ENCODE results near the gene ARMH4. TPM values are rescaled to one million over a fixed set of nuclear protein-coding genes. Genes with fewer than 3 reads are reported as not detected.
"Not testable (repeated sequence)": the region's sequence is repeated elsewhere in the genome, so short reads cannot be mapped to it uniquely, and the experiment has no call there.

Gene ARMH4
- total RNA-seq, 4 donors from 2014 or later: 2.3 to 4.6 (median 4.0) TPM

DNA sequence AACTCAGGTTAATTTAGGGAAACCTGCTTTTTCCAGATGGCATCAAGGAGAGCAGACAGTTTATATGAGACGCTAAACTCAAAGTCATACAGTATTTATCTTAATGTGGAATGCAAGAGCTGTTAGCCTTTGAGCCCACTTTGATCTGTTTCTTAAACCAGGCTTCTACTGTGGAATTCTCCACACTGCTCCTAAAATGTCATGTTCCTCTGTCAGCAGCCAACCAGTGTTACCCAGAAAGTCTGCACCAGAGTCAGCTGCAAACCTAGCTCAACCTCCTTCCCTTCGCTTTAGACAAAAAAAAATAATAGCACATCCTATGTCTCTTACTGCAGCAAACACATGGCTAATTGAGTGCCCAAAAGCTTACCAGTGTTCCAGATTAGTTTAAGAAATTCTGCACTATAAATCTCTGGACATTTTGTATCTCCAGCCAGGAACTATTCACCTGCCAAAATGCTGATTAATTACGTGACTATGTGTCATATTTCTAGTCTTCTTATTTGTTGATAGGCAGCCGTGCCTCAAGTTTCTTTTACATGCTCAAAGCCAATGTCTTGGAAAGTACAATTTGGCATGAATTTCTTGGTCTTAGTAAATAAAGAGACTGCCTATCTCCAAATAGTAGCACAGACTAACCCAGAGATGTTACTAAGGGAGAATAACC, 21.8 kb downstream of the ARMH4 start:
- TF ChIP-seq, protein P1, sequence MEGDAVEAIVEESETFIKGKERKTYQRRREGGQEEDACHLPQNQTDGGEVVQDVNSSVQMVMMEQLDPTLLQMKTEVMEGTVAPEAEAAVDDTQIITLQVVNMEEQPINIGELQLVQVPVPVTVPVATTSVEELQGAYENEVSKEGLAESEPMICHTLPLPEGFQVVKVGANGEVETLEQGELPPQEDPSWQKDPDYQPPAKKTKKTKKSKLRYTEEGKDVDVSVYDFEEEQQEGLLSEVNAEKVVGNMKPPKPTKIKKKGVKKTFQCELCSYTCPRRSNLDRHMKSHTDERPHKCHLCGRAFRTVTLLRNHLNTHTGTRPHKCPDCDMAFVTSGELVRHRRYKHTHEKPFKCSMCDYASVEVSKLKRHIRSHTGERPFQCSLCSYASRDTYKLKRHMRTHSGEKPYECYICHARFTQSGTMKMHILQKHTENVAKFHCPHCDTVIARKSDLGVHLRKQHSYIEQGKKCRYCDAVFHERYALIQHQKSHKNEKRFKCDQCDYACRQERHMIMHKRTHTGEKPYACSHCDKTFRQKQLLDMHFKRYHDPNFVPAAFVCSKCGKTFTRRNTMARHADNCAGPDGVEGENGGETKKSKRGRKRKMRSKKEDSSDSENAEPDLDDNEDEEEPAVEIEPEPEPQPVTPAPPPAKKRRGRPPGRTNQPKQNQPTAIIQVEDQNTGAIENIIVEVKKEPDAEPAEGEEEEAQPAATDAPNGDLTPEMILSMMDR (IDR thresholded peaks at IDR 0.05): no peak
- no peak for DNase-seq (ENCODE audit: low spot score)
- ATAC-seq (ENCODE audit: low FRiP score): no peak

DNA sequence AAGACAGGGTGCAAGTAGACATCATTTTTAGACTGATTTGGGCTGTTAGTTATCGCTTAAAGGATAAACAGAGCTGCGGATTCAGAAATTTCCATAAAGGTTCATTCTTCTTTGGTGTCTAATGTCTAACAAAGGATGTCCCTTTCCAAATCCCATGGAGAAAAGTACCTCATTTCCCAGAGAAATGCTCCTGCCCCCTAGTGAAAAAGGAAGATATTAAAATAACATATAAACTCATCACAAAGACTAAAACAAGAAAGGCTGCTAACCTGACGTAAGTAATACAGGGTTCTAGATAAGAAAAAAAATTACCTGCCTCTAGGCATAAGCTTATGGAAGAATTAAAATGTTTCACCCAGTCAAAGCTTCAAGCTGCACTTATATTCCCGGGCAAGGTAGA, 22.8 kb downstream of the ARMH4 start:
- no peak for DNase-seq (ENCODE audit: low spot score)
- TF ChIP-seq, protein P1 (IDR thresholded peaks at IDR 0.05): no peak
- ATAC-seq (ENCODE audit: low FRiP score): no peak

DNA sequence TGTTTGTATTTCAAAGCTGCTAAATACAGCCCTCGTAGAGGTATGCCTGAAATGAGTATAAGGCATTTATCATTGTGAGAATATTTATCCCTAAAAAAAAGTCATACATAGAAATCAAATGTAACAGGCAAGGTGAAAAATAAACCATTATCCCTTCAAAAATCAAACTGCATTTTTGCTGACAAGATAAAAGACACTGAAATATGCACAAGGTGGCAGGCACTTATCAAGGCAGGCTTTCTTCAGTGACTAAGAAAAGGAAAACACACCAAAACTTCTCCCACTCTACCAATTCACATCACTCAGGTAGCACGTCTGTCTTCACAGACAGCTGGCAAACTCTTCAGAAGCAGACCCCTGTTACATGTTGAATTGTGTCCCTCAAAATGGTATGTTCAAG, 23.6 kb downstream of the ARMH4 start:
- TF ChIP-seq, protein P1 (IDR thresholded peaks at IDR 0.05): no peak
- no peak for ATAC-seq (ENCODE audit: low FRiP score)

DNA sequence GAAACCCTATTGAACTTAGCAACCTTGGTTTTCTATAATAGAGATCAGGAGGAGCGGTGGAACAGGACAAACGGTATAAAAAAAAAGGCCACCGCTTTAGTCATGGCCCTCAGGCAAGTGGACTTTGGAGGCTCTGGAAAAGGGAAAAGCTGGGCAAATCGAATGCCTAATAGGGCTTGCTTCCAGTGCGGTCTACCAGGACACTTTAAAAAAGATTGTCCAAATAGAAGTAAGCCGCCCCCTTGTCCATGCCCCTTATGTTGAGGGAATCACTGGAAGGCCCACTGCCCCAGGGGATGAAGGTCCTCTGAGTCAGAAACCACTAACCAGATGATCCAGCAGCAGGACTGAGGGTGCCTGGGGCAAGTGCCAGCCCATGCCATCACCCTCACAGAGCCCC, 29.5 kb downstream of the ARMH4 start:
- ATAC-seq (ENCODE audit: low FRiP score); DNase-seq (ENCODE audit: low spot score): not testable (repeated sequence)

More for the DNA sequence above, 23.6 kb downstream of the ARMH4 start:
- no peak for DNase-seq (ENCODE audit: low spot score)

DNA sequence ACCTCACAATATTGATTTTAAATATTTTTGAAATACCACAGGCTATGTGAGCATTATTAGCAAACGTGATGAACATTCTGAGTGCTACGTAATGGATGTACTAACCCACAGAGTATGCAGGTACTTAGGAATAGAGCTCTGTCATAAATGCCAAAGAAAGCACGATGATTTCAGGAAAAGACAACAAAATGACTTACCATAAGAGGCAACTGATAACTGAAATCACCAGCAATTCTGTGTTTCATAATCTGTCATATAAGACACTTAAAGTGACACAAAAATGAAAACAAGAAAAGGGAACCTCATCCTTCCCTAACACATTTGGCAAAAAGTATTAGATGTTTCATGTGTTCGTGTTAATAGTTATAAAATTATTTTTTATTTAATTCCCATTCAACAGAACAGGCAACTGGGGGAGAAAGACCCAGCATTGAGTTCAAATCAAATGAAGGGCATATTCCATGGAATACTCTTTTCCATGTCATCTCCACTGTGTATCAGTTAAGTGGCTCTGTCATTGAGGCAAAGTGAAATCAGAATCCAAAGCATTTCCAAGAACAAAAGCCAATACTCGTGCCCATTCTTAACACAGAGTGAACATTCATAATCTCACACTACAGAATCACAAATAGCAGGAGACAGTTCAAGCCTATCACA, 30.4 kb downstream of the ARMH4 start:
- DNase-seq (ENCODE audit: low spot score) (no peak), ATAC-seq (ENCODE audit: low FRiP score) (no peak)
- TF ChIP-seq, protein P1 (IDR thresholded peaks at IDR 0.05): no peak

DNA sequence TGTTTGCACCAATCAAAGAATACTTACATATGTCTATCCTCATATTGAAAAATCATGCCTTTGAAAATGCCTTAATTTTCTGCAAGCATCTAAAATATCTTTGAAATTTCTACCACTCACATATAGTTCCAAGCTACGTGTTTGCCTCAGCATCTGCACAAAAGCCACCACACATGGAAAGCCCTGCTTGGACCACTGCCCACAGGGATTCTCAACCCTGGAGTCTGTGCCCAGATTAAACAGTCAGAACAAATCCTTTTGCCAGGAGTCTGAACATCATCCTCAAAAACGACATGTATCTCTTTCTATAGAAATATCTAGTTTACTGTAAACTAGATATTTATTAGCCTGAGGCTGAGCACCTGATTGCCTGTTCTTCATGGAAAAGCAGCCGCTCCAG, 32.6 kb downstream of the ARMH4 start:
- ATAC-seq (ENCODE audit: low FRiP score) (no peak), DNase-seq (ENCODE audit: low spot score) (no peak)
- TF ChIP-seq, protein P1 (IDR thresholded peaks at IDR 0.05): no peak

DNA sequence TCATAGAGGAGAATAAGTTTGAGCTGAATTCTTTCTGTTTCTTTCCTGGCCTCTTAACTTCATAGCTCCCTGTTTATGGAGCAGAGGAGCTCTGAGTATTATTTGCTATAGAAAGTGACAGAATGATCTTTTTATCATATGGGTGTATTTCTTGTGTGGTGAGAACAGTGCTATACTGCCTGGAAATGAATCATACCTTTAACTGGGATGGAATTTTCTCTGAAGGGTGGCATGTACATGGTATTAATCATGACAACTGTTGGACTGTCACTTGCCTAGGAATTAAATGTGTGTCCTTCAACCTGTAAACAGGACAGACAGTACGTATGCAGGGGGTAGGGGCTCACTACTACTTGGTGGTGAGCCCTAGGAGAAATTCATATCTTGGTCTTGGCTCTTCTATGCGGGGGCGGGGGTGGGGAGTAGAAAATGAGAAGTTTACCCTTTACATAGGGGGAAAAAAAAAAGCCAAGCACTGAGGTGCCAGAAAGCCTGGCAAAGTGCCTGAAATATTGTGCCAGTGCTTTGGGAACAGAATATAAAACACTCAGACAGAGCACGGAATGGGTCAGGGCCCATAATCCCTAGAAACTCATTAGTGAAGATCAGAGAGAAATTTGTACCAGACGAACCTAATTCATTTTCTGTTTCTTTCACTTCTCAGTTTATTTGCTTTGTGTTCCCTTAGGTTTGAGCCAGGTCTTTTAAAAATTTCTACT, 33.8 kb downstream of the ARMH4 start:
- no peak for ATAC-seq (ENCODE audit: low FRiP score)
- DNase-seq (ENCODE audit: low spot score): no peak
- TF ChIP-seq, protein P1 (IDR thresholded peaks at IDR 0.05): no peak
